OCI-LY7 (cell line): ENCODE measurements around the gene CSPG4.

Experiments used
- CTCF ChIP-seq: fragments of 200-600 bp; sonication (generic); conservative IDR thresholded peaks from 2 replicates; pipeline ENCODE4 v1.5.1; 2014; ENCODE audit warnings: mild to moderate bottlenecking, antibody characterized with exemption, low read length, moderate library complexity, mixed read lengths
- EZH2phosphoT487 ChIP-seq: fragments of 200-600 bp; sonication (generic); IDR thresholded peaks from 2 replicates; pipeline ENCODE4 v1.6.1; 2018; ENCODE audit warnings: low read depth, borderline replicate concordance, mild to moderate bottlenecking, mixed run types, antibody characterized with exemption, low read length, moderate library complexity, mixed read lengths

DNA sequence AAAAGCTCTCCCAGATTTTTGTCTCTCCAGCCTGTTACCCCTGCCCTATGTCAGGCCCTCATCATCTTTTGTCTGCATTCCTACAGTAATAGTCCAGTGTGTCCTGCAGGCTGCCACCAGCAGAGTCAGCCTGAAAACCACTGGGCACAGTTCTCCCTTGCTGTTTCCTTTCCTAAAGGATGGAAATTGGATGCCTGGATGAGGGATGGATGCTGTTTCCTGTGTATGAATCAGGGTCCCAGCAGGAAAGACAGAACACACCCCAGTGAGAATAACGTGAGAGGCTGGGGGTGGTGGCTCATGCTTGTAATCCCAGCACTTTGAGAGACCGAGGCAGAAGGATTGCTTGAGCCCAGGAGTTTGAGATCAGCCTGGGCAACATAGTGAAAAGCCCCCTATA lies 68.3 kb downstream of the CSPG4 start:
- TF ChIP-seq CTCF (no peak), EZH2phosphoT487 (no peak)
